ENCODE results near the gene APOL2. TPM values are rescaled to one million over a fixed set of nuclear protein-coding genes. Genes with fewer than 3 reads are reported as not detected.
A peak's percentile ranks its signal among the peaks of the same experiment; 100 is the strongest.
"Not testable (repeated sequence)": the region's sequence is repeated elsewhere in the genome, so short reads cannot be mapped to it uniquely, and the experiment has no call there.

APOL2 gene
- 10 to 100 TPM; 51.3 to 68.6 TPM for total RNA-seq

- DNase-seq (ENCODE audit: low spot score in 2 of 2) (peak; percentile 73 to 86), ATAC-seq (peak; percentile 97)
- Mint-ChIP-seq H3K9me3 (peaks cover 4 to 7% of the 10 kb centered on the region in 2 donors), H3K36me3 (peaks cover 42% of the 10 kb centered on the region in 2 donors), H3K27ac (peak within 1 kb of the TSS; percentile 97 to 99)
Measured at GRCh38 chr22:36239401-36240171, at the start of gene APOL2. Gene APOL2, minus strand, starts transcription at chr22:36239527. Its CDS starts 6,365 bp downstream, at chr22:36233162.

- Mint-ChIP-seq H3K9me3 (no peaks in the 10 kb centered on the region), H3K27ac (peak overlapping the region; percentile 85 to 97)
- no peak for ATAC-seq
Measured at GRCh38 chr22:36288571-36289405, 49.5 kb upstream of the APOL2 start.

GRCh38 chr22:36287881-36288515 lies 48.7 kb upstream of the APOL2 start:
- peaks cover 29 to 46% of the 10 kb centered on the region in 2 donors for H3K36me3 Mint-ChIP-seq
- DNase-seq (ENCODE audit: low spot score in 2 of 2) (no peak), ATAC-seq (no peak)
- no peaks in the 10 kb centered on the region for H3K9me3 Mint-ChIP-seq
- H3K27ac Mint-ChIP-seq, result peak overlapping the region; percentile 85 to 97

More at GRCh38 chr22:36288571-36289405, 49.5 kb upstream of the APOL2 start:
- peaks cover 33 to 52% of the 10 kb centered on the region in 2 donors for H3K36me3 Mint-ChIP-seq
- DNase-seq (ENCODE audit: low spot score in 2 of 2), result no peak

GRCh38 chr22:36286096-36286957 lies 47.0 kb upstream of the APOL2 start:
- peak; percentile 63 to 70 for ATAC-seq
- Mint-ChIP-seq H3K27ac (peak overlapping the region; percentile 78 to 90), H3K9me3 (no peaks in the 10 kb centered on the region), H3K36me3 (peaks cover 16 to 38% of the 10 kb centered on the region in 2 donors)
- DNase-seq (ENCODE audit: low spot score in 2 of 2), result peak in 1 of 2 donors; percentile 83

- Mint-ChIP-seq H3K36me3 (peaks cover 16 to 41% of the 10 kb centered on the region in 2 donors), H3K9me3 (no peaks in the 10 kb centered on the region), H3K27ac (peak overlapping the region in 1 of 2 donors; percentile 78)
- no peak for ATAC-seq
- no peak for DNase-seq (ENCODE audit: low spot score in 2 of 2)
Measured at GRCh38 chr22:36285545-36285944, 46.2 kb upstream of the APOL2 start.

GRCh38 chr22:36285017-36285416 lies 45.7 kb upstream of the APOL2 start:
- H3K36me3 Mint-ChIP-seq, result peaks cover 16 to 40% of the 10 kb centered on the region in 2 donors
- H3K9me3 Mint-ChIP-seq, result no peaks in the 10 kb centered on the region
- ATAC-seq (no peak), DNase-seq (ENCODE audit: low spot score in 2 of 2) (no peak)
- peak overlapping the region in 1 of 2 donors; percentile 25 for H3K27ac Mint-ChIP-seq

GRCh38 chr22:36284171-36284571 lies 44.8 kb upstream of the APOL2 start:
- Mint-ChIP-seq H3K27ac (peak overlapping the region in 1 of 2 donors; percentile 16), H3K9me3 (no peaks in the 10 kb centered on the region), H3K36me3 (peaks cover 10 to 31% of the 10 kb centered on the region in 2 donors)
- ATAC-seq, result no peak
- DNase-seq (ENCODE audit: low spot score in 2 of 2), result no peak

- peak overlapping the region in 1 of 2 donors; percentile 66 for H3K27ac Mint-ChIP-seq
Measured at GRCh38 chr22:36282328-36282831, 43.1 kb upstream of the APOL2 start.

GRCh38 chr22:36281781-36282327 lies 42.5 kb upstream of the APOL2 start:
- Mint-ChIP-seq H3K9me3 (no peaks in the 10 kb centered on the region), H3K27ac (peak overlapping the region; percentile 66 to 79), H3K36me3 (peaks cover 5 to 15% of the 10 kb centered on the region in 2 donors)
- DNase-seq (ENCODE audit: low spot score in 2 of 2) (no peak), ATAC-seq (no peak)

More at GRCh38 chr22:36282328-36282831, 43.1 kb upstream of the APOL2 start:
- no peak for DNase-seq (ENCODE audit: low spot score in 2 of 2)
- ATAC-seq, result no peak
- no peaks in the 10 kb centered on the region for H3K9me3 Mint-ChIP-seq
- H3K36me3 Mint-ChIP-seq, result peaks cover 10 to 21% of the 10 kb centered on the region in 2 donors

GRCh38 chr22:36280379-36280778 lies 41.1 kb upstream of the APOL2 start:
- ATAC-seq (no peak), DNase-seq (ENCODE audit: low spot score in 2 of 2) (no peak)
- H3K36me3 Mint-ChIP-seq, result peaks cover 0 to 11% of the 10 kb centered on the region in 2 donors
- H3K27ac Mint-ChIP-seq, result peak overlapping the region in 1 of 2 donors; percentile 47
- no peaks in the 10 kb centered on the region for H3K9me3 Mint-ChIP-seq

GRCh38 chr22:36279219-36279666 lies 39.9 kb upstream of the APOL2 start:
- Mint-ChIP-seq H3K9me3 (no peaks in the 10 kb centered on the region), H3K36me3 (peaks cover 0 to 11% of the 10 kb centered on the region in 2 donors), H3K27ac (peak overlapping the region in 1 of 2 donors; percentile 54)

GRCh38 chr22:36277482-36278291 lies 38.4 kb upstream of the APOL2 start:
- DNase-seq (ENCODE audit: low spot score in 2 of 2), result peak in 1 of 2 donors; percentile 56
- peak; percentile 71 to 81 for ATAC-seq
- peak overlapping the region; percentile 79 to 96 for H3K27ac Mint-ChIP-seq
- no peaks in the 10 kb centered on the region for H3K9me3 Mint-ChIP-seq
- H3K36me3 Mint-ChIP-seq, result peaks cover 0 to 11% of the 10 kb centered on the region in 2 donors

More at GRCh38 chr22:36279219-36279666, 39.9 kb upstream of the APOL2 start:
- no peak for ATAC-seq
- DNase-seq (ENCODE audit: low spot score in 2 of 2), result no peak

- Mint-ChIP-seq H3K9me3 (no peaks in the 10 kb centered on the region), H3K27ac (peak overlapping the region in 1 of 2 donors; percentile 16), H3K36me3 (no peaks in the 10 kb centered on the region)
- no peak for ATAC-seq
- DNase-seq (ENCODE audit: low spot score in 2 of 2), result peak in 1 of 2 donors; percentile 14
Measured at GRCh38 chr22:36274531-36274930, 35.2 kb upstream of the APOL2 start.

- ATAC-seq; H3K36me3 Mint-ChIP-seq; H3K9me3 Mint-ChIP-seq; DNase-seq (ENCODE audit: low spot score in 2 of 2): not testable (repeated sequence)
- peak overlapping the region in 1 of 2 donors; percentile 57 for H3K27ac Mint-ChIP-seq
Measured at GRCh38 chr22:36271951-36272350, 32.6 kb upstream of the APOL2 start.

Data from activated naive CD4-positive, alpha-beta T cell treated with anti-CD3 and anti-CD28 coated beads, Interleukin-2, amount 50 U/mL, for 72 hours (primary cell).